Endothelial cell of umbilical vein (primary cell): ENCODE data around the gene NRXN3. TPM values are rescaled to one million over a fixed set of nuclear protein-coding genes. Genes with fewer than 3 reads are reported as not detected.

Experiments used
- BruUV-seq: library from RNA; stranded (reverse); fragments of 400-500 nt; replicated peaks from 2 replicates; lab custom pipeline; 2021; lab: Mats Ljungman, UMichigan
- CTCF ChIA-PET: fragments of 300-600, 350-600 bp; sonication (Branson Sonifier 250); formaldehyde crosslinking; loops from one replicate; lab custom pipeline; 2021; ENCODE audit warnings: antibody characterized with exemption, inconsistent platforms; lab: Charles Lee
- POLR2A ChIA-PET: fragments of 300-600, 350-600 bp; sonication (Branson Sonifier 250); formaldehyde crosslinking; loops from one replicate; lab custom pipeline; 2021; ENCODE audit warnings: antibody characterized with exemption, inconsistent platforms; lab: Charles Lee
- DNase-seq: peaks from one replicate; pipeline ENCODE4 v3.0.0-alpha.2; 2011; ENCODE audit warnings: low read depth, low spot score
- FAIRE-seq: peaks from 2 replicates; lab custom pipeline; 2011; peaks lifted over from hg19 to GRCh38; lab: Jason Lieb, UNC
- H2AFZ ChIP-seq: 2 replicates; pipeline ENCODE4 v1.6.0; 2012; ENCODE audit warnings: low read depth, low read length, control low read depth, inconsistent platforms
- H3K27ac ChIP-seq: 2 replicates; pipeline ENCODE4 v1.5.1; 2011; ENCODE audit warnings: low read depth, mild to moderate bottlenecking, control low read depth, low read length, moderate library complexity; ENCODE audit not compliant: insufficient read depth
- H3K27me3 ChIP-seq, 2 experiments: 2 replicates each; pipeline versions ENCODE4 v1.6.0 to v1.6.1; 2011; ENCODE audit warnings: low read length in 2 of 2, mixed read lengths in 1 of 2; ENCODE audit not compliant: control insufficient read depth in 2 of 2, insufficient read depth in 2 of 2
- H3K36me3 ChIP-seq, 2 experiments: 2 replicates in 1 of 2; 3 replicates in 1 of 2; pipeline ENCODE4 v1.5.1; 2011; ENCODE audit warnings: low read length in 2 of 2, mild to moderate bottlenecking in 1 of 2, moderate library complexity in 1 of 2; ENCODE audit not compliant: control insufficient read depth in 2 of 2, insufficient read depth in 2 of 2; ENCODE audit errors: extremely low read depth in 1 of 2
- H3K4me1 ChIP-seq: 3 replicates; pipeline ENCODE4 v1.5.1; 2011; ENCODE audit warnings: mild to moderate bottlenecking, low read length; ENCODE audit not compliant: control insufficient read depth, insufficient read depth; ENCODE audit errors: extremely low read depth
- H3K4me2 ChIP-seq: 2 replicates; pipeline ENCODE4 v1.6.1; 2011; ENCODE audit warnings: low read length, control low read depth, mixed read lengths; ENCODE audit not compliant: insufficient read depth
- H3K4me3 ChIP-seq, 3 experiments: fragments of 200-600 bp in 1 of 3; sonication (generic), shearing (Covaris generic) in 1 of 3; replicated peaks in 1 of 3; 2 replicates each; pipeline ENCODE4 v1.5.1; 2011 to 2016; ENCODE audit warnings: control low read depth in 3 of 3, low read length in 3 of 3, mild to moderate bottlenecking in 2 of 3, inconsistent platforms in 1 of 3, low read depth in 1 of 3, moderate library complexity in 1 of 3; ENCODE audit not compliant: insufficient read depth in 1 of 3
- H3K79me2 ChIP-seq: 2 replicates; pipeline ENCODE4 v1.6.0; 2012; ENCODE audit warnings: low read length, inconsistent platforms; ENCODE audit not compliant: control insufficient read depth, insufficient read depth
- H3K9ac ChIP-seq: replicated peaks from 2 replicates; pipeline ENCODE3; 2011; ENCODE audit warnings: low read length, control low read depth; ENCODE audit not compliant: insufficient read depth; ENCODE audit errors: extremely low read depth
- H3K9me1 ChIP-seq: replicated peaks from 3 replicates; pipeline ENCODE4 v1.6.0; 2011; ENCODE audit warnings: mild to moderate bottlenecking, low read length; ENCODE audit not compliant: control insufficient read depth, insufficient read depth; ENCODE audit errors: extremely low read depth
- H3K9me3 ChIP-seq: replicated peaks from 2 replicates; pipeline ENCODE4 v1.5.1; 2012; ENCODE audit warnings: low read length, inconsistent platforms; ENCODE audit not compliant: control insufficient read depth, insufficient read depth
- H4K20me1 ChIP-seq: replicated peaks from 2 replicates; pipeline ENCODE3; 2011; ENCODE audit warnings: mild to moderate bottlenecking, low read length; ENCODE audit not compliant: control insufficient read depth, insufficient read depth; ENCODE audit errors: extremely low read depth
- EZH2 ChIP-seq: IDR thresholded peaks from 2 replicates; pipeline ENCODE4 v1.6.1; 2012; ENCODE audit warnings: borderline replicate concordance, low read depth, mild to moderate bottlenecking, moderate library complexity, low read length, inconsistent platforms; ENCODE audit not compliant: severe bottlenecking
- FOS ChIP-seq: IDR thresholded peaks from 2 replicates; pipeline ENCODE4 v1.6.1; 2011; ENCODE audit warnings: mild to moderate bottlenecking, low read length, moderate library complexity, borderline replicate concordance; ENCODE audit not compliant: insufficient read depth
- GATA2 ChIP-seq: IDR thresholded peaks from 2 replicates; pipeline ENCODE4 v1.7.0; 2011; ENCODE audit warnings: low read depth, mild to moderate bottlenecking, moderate library complexity, mixed read lengths, low read length; ENCODE audit not compliant: insufficient read length, insufficient read depth
- JUN ChIP-seq: IDR thresholded peaks from 2 replicates; pipeline ENCODE4 v1.6.1; 2011; ENCODE audit warnings: borderline replicate concordance, low read depth; ENCODE audit not compliant: insufficient read length, insufficient read depth
- MYC ChIP-seq: IDR thresholded peaks from one replicate; pipeline ENCODE4 v1.6.1; 2011; ENCODE audit warnings: mild to moderate bottlenecking, low read depth, low read length
- POLR2A ChIP-seq: IDR thresholded peaks from 2 replicates; pipeline ENCODE4 v1.6.1; 2012; ENCODE audit warnings: low read depth, mild to moderate bottlenecking, control low read depth, low read length
- POLR2AphosphoS5 ChIP-seq: IDR thresholded peaks from 2 replicates; pipeline ENCODE4 v1.6.1; 2012; ENCODE audit warnings: low read depth, mild to moderate bottlenecking, control low read depth, low read length, moderate library complexity; ENCODE audit not compliant: insufficient read depth
- dilution Hi-C: fragments of 300-500 bp; cut with MboI; formaldehyde crosslinking; loops from one replicate; pipeline ENCODE4 v1.15.0; 2019; ENCODE audit warnings: low sequenced_read_pairs; ENCODE audit not compliant: extremely low pct_ligation_motif_present
- intact Hi-C: fragments of 100-400 bp; cut with micrococcal nuclease; formaldehyde crosslinking; loops from one replicate; pipeline ENCODE4 v1.10.0; 2022
- polyA plus RNA-seq, 4 experiments: library from polyadenylated mRNA; depleted of rRNA in 3 of 4; stranded (reverse) in 3 of 4; unstranded in 1 of 4; fragments of >200 nt; gene quantifications; 2 replicates each; pipeline versions ENCODE4 v1.2.1 to v1.2.3, GENCODE V29; 2011 to 2012; ENCODE audit warnings: missing spikeins in 1 of 4
- total RNA-seq: library from RNA; stranded (reverse); gene quantifications from 2 replicates; pipeline ENCODE4 v1.2.3, GENCODE V29; 2021
- TF ChIP-seq, protein P1 (sequence below): IDR thresholded peaks from 2 replicates; pipeline ENCODE4 v1.6.1; 2011; ENCODE audit not compliant: insufficient read depth, insufficient read length
- TF ChIP-seq, protein P2 (sequence below), 2 donors: IDR thresholded peaks; 1 replicate in 1 of 2; 2 replicates in 1 of 2; pipeline ENCODE4 v1.5.1; 2011; ENCODE audit warnings: low read length in 2 of 2, mild to moderate bottlenecking in 2 of 2, moderate library complexity in 2 of 2, control low read depth in 1 of 2, inconsistent platforms in 1 of 2, low read depth in 1 of 2; ENCODE audit not compliant: insufficient read depth in 1 of 2; ENCODE audit errors: extremely low read depth in 1 of 2

The NRXN3 gene
- total and polyA plus RNA-seq, 2 donors (not counting 3 experiments of a cell fraction or from before 2014, with no cell fraction given), result 0.72 to 4.2 TPM

DNA sequence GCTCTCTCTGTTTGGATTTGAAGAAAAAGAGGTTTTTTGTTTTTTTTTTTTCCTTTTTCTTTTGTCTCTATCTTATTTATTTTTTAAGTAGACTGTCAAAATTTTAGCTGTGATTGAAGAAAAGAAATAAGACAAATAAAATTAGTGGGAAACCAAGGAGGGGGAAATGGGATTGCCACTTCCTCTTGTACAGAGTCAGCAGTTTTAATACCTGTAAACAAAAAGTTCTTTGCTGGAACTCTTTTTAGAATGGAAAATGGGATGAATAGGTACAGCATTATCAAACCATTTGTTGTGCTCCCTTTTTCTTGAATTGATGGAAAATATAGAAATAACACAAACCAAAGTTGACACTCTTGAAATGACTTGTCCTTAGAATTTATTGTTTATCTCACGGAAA lies 1360.4 kb downstream of the NRXN3 start:
- no peaks in the 10 kb centered on the region for H3K36me3 ChIP-seq
- no peak overlapping the region for H2AFZ ChIP-seq
- H3K9me1 ChIP-seq, result no peaks in the 10 kb centered on the region
- H3K27me3 ChIP-seq, result no peaks in the 10 kb centered on the region
- H3K27ac ChIP-seq, result no peak overlapping the region
- DNase-seq (no peak), FAIRE-seq (no peak)
- POLR2A ChIA-PET, result no interaction called here
- no peak overlapping the region for H3K9ac ChIP-seq
- no peaks in the 10 kb centered on the region for H3K9me3 ChIP-seq
- no peaks in the 10 kb centered on the region for H3K79me2 ChIP-seq
- no peak overlapping the region for H3K4me3 ChIP-seq
- H4K20me1 ChIP-seq, result no peaks in the 10 kb centered on the region
- CTCF ChIA-PET, result no interaction called here
- H3K4me2 ChIP-seq, result no peak overlapping the region
- no TSS peak for BruUV-seq
- dilution Hi-C loops (no loop called here), intact Hi-C loops (no loop called here)
- no peaks in the 10 kb centered on the region for H3K4me1 ChIP-seq
- TF ChIP-seq, protein P1, sequence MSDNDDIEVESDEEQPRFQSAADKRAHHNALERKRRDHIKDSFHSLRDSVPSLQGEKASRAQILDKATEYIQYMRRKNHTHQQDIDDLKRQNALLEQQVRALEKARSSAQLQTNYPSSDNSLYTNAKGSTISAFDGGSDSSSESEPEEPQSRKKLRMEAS, result no peak
- TF ChIP-seq JUN (no peak), POLR2A (no peak), MYC (no peak)

DNA sequence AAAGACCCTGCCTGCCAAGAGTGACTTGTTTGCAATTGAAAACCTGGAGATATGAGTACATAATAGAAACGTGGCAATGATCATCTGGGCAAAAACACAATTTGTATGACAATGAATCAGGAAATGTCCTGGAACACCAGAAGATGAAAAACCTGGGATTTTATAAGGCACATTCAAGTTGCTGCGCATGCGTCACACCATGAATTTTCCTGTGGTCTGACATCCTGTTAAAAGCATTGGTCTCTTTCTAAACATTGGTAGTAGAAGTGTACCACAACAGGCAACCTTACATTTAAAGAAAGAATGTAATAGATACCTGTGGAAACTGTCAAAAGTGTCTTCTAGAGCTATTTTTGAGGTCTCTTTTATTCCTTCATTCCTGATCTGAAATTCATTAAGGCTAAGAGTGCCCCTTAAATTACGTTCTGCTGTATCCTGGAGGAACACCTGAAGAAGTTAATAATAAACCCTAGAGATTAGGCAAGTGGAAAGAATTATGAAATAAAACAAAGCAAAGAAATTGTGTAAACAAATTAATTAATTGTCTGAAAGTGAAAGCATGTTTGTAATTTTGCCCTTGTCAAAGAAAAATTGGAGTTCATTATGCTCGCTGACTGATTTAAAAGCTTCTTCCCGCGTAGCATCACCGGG lies 1364.7 kb downstream of the NRXN3 start:
- Histone ChIP-seq H2AFZ (no peak overlapping the region), H3K27me3 (no peaks in the 10 kb centered on the region), H3K9ac (no peak overlapping the region), H3K36me3 (no peaks in the 10 kb centered on the region), H4K20me1 (no peaks in the 10 kb centered on the region), H3K4me1 (no peaks in the 10 kb centered on the region), H3K4me3 (no peak overlapping the region), H3K79me2 (no peaks in the 10 kb centered on the region), H3K27ac (no peak overlapping the region), H3K9me3 (no peaks in the 10 kb centered on the region), H3K4me2 (no peak overlapping the region), H3K9me1 (no peaks in the 10 kb centered on the region)
- intact Hi-C loops (no loop called here), dilution Hi-C loops (no loop called here)
- POLR2A ChIA-PET, result no interaction called here
- no TSS peak for BruUV-seq
- no peak for FAIRE-seq
- no peak for TF ChIP-seq GATA2
- TF ChIP-seq EZH2, result no peak
- TF ChIP-seq, protein P2, sequence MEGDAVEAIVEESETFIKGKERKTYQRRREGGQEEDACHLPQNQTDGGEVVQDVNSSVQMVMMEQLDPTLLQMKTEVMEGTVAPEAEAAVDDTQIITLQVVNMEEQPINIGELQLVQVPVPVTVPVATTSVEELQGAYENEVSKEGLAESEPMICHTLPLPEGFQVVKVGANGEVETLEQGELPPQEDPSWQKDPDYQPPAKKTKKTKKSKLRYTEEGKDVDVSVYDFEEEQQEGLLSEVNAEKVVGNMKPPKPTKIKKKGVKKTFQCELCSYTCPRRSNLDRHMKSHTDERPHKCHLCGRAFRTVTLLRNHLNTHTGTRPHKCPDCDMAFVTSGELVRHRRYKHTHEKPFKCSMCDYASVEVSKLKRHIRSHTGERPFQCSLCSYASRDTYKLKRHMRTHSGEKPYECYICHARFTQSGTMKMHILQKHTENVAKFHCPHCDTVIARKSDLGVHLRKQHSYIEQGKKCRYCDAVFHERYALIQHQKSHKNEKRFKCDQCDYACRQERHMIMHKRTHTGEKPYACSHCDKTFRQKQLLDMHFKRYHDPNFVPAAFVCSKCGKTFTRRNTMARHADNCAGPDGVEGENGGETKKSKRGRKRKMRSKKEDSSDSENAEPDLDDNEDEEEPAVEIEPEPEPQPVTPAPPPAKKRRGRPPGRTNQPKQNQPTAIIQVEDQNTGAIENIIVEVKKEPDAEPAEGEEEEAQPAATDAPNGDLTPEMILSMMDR (IDR thresholded peaks at IDR 0.05; ENCODE audit: extremely low read depth in 1 of 2, insufficient read depth in 1 of 2, low read depth in 1 of 2, low read length in 2 of 2), result no peak
- TF ChIP-seq POLR2A, result no peak
- TF ChIP-seq, protein P1, result no peak
- no peak for TF ChIP-seq MYC
- no peak for TF ChIP-seq FOS
- TF ChIP-seq JUN, result no peak
- no peak for TF ChIP-seq POLR2AphosphoS5
- CTCF ChIA-PET, result interaction anchor here (2.8 kb wide), 1 partner anchor 9 kb away, joined by 22 read pairs; no protein-coding TSS in a partner anchor
- no peak for DNase-seq
